ENCODE measurements around the gene VEGFA. TPM values are rescaled to one million over a fixed set of nuclear protein-coding genes. Genes with fewer than 3 reads are reported as not detected.

VEGFA gene
- total RNA-seq, 4 donors from 2014 or later, result 81.0 to 247 (median 156) TPM

DNA sequence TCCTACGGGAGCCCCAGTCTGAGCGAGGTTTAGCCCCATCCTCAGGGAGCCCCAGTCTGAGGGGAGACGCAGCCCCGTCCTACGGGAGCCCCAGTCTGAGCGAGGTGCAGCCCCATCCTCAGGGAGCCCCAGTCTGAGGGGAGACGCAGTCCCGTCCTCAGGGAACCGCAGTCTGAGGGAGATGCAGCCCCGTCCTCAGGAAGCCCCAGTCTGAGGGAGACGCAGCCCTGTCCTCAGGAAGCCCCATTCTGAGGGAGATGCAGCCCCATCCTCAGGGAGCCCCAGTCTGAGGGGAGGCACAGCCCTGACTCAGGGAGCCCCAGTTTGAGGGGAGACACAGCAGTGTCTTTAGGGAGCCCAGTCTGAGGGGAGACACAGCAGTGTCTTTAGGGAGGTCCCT lies 27.9 kb downstream of the VEGFA start:
- DNase-seq, result no peak
- H3K27ac ChIP-seq, result no peak overlapping the region
- no peaks in the 10 kb centered on the region for H3K27me3 ChIP-seq
- H3K9me3 ChIP-seq, result no peaks in the 10 kb centered on the region
- no peaks in the 10 kb centered on the region for H3K36me3 ChIP-seq
- no peaks in the 10 kb centered on the region for H3K4me1 ChIP-seq
- H3K4me3 ChIP-seq, result no peak overlapping the region
- TF ChIP-seq POLR2A (IDR thresholded peaks at IDR 0.05) (no peak), CTCF (IDR thresholded peaks at IDR 0.05) (no peak)
- intact Hi-C loops (cut with DNase I; ENCODE audit: low total_unique reads), result no loop called here

- TF ChIP-seq POLR2A (IDR thresholded peaks at IDR 0.05) (no peak), CTCF (IDR thresholded peaks at IDR 0.05) (no peak)
- Histone ChIP-seq H3K27me3 (no peaks in the 10 kb centered on the region), H3K4me3 (no peak overlapping the region), H3K4me1 (no peaks in the 10 kb centered on the region), H3K27ac (no peak overlapping the region), H3K9me3 (no peaks in the 10 kb centered on the region), H3K36me3 (no peaks in the 10 kb centered on the region)
- DNase-seq, result peak in 1 of 2 donors; percentile 59
- intact Hi-C loops (cut with DNase I; ENCODE audit: low total_unique reads), result no loop called here
Measured at GRCh38 chr6:43798688-43799444, 28.9 kb downstream of the VEGFA start.

DNA sequence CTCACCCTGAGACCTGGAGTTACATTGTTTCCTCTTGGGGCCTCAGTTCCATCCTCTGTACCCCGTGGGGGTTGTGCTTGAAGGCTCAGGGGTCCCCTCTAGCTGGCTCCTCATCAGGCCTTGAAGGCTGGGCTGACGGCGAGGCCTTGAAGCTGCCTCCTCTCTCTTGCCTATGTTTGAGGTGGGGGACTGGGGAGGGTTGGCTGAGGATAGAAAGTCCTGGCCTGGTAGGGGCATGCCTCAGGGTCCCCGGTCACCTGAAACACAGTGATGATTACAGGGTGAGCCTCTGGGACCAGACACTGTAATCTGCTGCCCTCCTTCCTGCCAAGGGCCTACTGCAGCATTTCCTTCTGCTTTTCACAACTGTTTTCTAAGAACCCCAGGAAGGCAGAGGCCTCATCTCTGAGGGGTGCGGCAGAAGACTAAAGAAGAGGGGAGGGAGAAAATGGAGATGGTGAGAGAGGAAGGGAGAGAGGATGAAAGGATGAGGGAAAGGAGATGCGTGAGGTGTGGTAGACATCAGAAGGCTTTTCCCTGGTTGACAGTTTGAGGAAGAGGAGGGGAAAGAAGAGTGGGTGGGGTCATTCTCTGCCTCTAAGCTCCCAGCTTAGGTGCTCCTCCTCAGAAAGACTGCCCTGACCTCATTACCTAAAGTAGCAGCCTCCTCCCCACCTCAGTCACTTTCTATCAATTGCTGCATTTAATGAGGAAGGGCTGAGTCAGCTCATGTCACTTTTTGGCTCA lies 29.7 kb downstream of the VEGFA start:
- intact Hi-C loops (cut with DNase I; ENCODE audit: low total_unique reads), result no loop called here
- DNase-seq, result no peak
- Histone ChIP-seq H3K4me3 (no peak overlapping the region), H3K27ac (no peak overlapping the region), H3K4me1 (no peaks in the 10 kb centered on the region), H3K27me3 (no peaks in the 10 kb centered on the region), H3K36me3 (no peaks in the 10 kb centered on the region), H3K9me3 (no peaks in the 10 kb centered on the region)
- TF ChIP-seq POLR2A (IDR thresholded peaks at IDR 0.05) (no peak), CTCF (IDR thresholded peaks at IDR 0.05) (no peak)

DNA sequence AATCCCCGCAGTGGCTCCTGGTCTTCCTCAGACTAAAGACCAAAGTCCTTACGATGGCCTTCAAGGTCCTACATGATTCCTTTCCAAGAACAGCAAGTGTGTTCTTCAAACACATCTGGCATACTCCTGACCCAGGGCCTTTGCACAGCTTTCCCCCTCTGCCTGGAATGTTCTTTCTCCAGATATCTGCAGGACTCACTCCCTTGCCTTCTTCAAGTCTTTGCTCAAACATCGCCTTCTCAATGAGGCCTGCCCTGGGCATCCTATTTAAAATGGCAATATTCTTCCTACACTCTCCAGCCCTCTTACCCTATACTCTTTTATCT lies 30.2 kb downstream of the VEGFA start:
- intact Hi-C loops (cut with DNase I; ENCODE audit: low total_unique reads), result no loop called here
- TF ChIP-seq POLR2A (IDR thresholded peaks at IDR 0.05), result no peak
- TF ChIP-seq CTCF (IDR thresholded peaks at IDR 0.05), result no peak
- Histone ChIP-seq H3K4me1 (no peaks in the 10 kb centered on the region), H3K36me3 (no peaks in the 10 kb centered on the region), H3K9me3 (no peaks in the 10 kb centered on the region), H3K4me3 (no peak overlapping the region), H3K27ac (no peak overlapping the region), H3K27me3 (no peaks in the 10 kb centered on the region)
- DNase-seq, result no peak

DNA sequence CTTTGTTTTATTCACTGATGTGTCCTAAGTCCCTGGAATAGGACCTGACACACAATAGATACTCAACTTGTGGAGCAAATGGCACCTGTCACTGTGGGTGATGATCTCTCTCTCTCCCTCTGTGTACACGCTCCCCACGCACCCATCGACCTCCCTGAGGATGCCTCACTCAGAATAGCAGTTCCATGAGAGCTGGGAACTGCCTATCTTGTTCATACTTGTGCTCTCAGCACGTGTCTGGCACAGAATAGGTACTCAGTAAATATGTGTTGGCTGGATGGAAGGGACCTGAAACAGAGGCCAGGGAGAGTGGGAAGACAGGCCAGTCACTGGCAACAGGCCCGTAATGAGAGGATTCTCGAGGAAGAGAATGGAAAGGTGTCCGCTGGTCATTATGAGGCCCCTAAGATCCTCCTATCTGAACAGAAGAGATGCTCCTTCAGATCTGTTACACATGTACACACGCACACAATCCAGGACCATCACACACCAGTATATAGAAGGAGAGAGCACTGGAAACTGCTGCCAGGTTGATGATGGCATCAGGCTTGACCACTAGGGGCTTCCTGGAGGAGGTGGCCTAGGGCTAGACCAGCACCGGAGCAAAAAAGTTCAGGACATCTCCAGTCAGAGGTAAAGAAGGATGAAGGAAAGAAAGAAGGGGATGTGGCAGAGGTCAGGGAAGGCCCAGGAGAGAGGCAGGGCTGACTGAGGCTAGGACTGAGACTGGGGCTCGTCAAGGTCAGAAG lies 30.9 kb downstream of the VEGFA start:
- intact Hi-C loops (cut with DNase I; ENCODE audit: low total_unique reads), result no loop called here
- no peak for DNase-seq
- Histone ChIP-seq H3K4me1 (no peaks in the 10 kb centered on the region), H3K27me3 (no peaks in the 10 kb centered on the region), H3K9me3 (no peaks in the 10 kb centered on the region), H3K36me3 (no peaks in the 10 kb centered on the region), H3K27ac (no peak overlapping the region), H3K4me3 (no peak overlapping the region)
- TF ChIP-seq POLR2A (IDR thresholded peaks at IDR 0.05) (no peak), CTCF (IDR thresholded peaks at IDR 0.05) (no peak)
